ENCODE data around the gene UBA7.

UBA7 gene, protein sequence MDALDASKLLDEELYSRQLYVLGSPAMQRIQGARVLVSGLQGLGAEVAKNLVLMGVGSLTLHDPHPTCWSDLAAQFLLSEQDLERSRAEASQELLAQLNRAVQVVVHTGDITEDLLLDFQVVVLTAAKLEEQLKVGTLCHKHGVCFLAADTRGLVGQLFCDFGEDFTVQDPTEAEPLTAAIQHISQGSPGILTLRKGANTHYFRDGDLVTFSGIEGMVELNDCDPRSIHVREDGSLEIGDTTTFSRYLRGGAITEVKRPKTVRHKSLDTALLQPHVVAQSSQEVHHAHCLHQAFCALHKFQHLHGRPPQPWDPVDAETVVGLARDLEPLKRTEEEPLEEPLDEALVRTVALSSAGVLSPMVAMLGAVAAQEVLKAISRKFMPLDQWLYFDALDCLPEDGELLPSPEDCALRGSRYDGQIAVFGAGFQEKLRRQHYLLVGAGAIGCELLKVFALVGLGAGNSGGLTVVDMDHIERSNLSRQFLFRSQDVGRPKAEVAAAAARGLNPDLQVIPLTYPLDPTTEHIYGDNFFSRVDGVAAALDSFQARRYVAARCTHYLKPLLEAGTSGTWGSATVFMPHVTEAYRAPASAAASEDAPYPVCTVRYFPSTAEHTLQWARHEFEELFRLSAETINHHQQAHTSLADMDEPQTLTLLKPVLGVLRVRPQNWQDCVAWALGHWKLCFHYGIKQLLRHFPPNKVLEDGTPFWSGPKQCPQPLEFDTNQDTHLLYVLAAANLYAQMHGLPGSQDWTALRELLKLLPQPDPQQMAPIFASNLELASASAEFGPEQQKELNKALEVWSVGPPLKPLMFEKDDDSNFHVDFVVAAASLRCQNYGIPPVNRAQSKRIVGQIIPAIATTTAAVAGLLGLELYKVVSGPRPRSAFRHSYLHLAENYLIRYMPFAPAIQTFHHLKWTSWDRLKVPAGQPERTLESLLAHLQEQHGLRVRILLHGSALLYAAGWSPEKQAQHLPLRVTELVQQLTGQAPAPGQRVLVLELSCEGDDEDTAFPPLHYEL

DNA sequence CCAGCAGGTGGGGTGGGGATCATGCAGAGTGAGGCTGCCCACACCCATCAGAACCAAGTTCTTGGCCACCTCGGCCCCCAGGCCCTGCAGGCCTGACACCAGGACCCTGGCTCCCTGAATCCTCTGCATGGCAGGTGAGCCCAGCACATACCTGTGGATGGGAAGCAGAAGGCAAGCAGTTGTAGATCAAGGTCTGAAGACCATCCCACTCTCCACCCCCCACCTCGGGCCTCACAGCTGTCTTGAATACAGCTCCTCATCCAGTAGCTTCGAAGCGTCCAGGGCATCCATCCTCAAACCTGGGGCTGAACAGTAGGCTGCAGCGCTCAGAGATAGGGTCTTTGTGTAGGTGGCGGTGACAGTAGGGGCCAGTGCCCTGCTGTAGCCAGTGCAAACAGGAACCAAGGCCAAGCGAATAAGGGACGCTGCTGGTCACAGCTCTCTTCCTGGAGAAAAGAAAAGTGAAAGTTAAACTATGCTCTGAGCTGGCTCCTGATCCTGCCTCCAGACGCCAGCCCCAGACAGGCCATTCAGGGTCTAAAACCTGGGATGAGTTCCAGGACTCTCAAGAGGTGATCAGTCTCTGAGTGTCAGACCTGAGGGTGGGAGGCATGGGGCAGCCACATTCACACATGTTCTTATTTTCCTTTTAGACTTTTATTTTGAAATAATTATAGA is at the start of gene UBA7:
UBA7 (minus strand) TSS at position 457 of the 678 bp plus-strand sequence; CDS start at position 291, 166 bp downstream.
- H3K36me3 ChIP-seq: peaks cover 39% of the 10 kb centered on the region
- TF ChIP-seq, protein P1, sequence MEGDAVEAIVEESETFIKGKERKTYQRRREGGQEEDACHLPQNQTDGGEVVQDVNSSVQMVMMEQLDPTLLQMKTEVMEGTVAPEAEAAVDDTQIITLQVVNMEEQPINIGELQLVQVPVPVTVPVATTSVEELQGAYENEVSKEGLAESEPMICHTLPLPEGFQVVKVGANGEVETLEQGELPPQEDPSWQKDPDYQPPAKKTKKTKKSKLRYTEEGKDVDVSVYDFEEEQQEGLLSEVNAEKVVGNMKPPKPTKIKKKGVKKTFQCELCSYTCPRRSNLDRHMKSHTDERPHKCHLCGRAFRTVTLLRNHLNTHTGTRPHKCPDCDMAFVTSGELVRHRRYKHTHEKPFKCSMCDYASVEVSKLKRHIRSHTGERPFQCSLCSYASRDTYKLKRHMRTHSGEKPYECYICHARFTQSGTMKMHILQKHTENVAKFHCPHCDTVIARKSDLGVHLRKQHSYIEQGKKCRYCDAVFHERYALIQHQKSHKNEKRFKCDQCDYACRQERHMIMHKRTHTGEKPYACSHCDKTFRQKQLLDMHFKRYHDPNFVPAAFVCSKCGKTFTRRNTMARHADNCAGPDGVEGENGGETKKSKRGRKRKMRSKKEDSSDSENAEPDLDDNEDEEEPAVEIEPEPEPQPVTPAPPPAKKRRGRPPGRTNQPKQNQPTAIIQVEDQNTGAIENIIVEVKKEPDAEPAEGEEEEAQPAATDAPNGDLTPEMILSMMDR (IDR thresholded peaks at IDR 0.05): no peak
- H3K4me1 ChIP-seq (ENCODE audit: control insufficient read depth in 1 of 2, insufficient read depth in 1 of 2, low read depth in 1 of 2, low read length in 1 of 2): peaks cover 23 to 24% of the 10 kb centered on the region in 2 experiments
- H3K27ac ChIP-seq: peak within 1 kb of the TSS; percentile 88
- no peaks in the 10 kb centered on the region for H3K9me3 ChIP-seq
- peak within 1 kb of the TSS; percentile 61 to 70 for H3K4me3 ChIP-seq (ENCODE audit: low read depth in 1 of 2, low read length in 1 of 2)
- no peaks in the 10 kb centered on the region for H3K27me3 ChIP-seq

DNA sequence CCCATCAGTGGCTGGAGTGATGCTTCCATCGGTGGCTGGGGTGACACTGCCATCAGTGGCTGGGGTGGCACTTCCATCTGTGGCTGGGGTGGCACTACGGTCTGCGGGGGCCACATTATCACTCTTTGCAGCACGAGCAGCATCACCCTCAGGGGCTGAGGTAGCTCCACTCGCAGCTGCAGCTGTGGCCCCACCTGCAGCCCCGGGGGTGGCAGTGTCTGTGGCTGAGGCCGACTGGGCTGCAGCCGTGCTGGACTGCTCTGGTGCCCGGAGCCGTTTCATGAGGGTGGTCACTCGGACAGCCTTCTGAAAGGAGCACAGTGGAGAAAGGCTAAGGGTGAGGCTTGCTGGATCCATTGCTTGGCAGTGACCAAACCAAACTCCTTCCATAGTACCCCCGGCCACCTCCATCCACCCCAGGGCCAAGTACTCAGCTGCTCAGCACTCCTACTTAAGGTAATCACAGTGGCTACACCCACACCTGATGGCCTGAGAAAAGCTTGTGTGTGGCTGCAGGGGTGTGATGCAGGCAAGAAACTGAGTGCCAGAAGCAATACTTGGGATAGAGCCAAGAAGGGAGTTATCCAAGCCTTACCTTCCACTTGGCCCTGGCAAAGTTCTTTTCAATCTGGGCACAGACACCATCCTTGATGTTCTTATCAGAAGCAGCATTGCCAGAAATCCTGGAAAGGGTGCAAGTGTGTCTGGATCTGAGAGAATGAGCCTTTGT is 46.0 kb upstream of the UBA7 start:
- Histone ChIP-seq H3K9me3 (no peaks in the 10 kb centered on the region), H3K27ac (no peak overlapping the region), H3K36me3 (no peaks in the 10 kb centered on the region), H3K4me1 (ENCODE audit: control insufficient read depth in 1 of 2, insufficient read depth in 1 of 2, low read depth in 1 of 2, low read length in 1 of 2) (peaks cover 12 to 14% of the 10 kb centered on the region in 2 experiments), H3K27me3 (peaks cover 21% of the 10 kb centered on the region), H3K4me3 (ENCODE audit: low read depth in 1 of 2, low read length in 1 of 2) (no peak overlapping the region)
- TF ChIP-seq, protein P1 (IDR thresholded peaks at IDR 0.05): no peak

DNA sequence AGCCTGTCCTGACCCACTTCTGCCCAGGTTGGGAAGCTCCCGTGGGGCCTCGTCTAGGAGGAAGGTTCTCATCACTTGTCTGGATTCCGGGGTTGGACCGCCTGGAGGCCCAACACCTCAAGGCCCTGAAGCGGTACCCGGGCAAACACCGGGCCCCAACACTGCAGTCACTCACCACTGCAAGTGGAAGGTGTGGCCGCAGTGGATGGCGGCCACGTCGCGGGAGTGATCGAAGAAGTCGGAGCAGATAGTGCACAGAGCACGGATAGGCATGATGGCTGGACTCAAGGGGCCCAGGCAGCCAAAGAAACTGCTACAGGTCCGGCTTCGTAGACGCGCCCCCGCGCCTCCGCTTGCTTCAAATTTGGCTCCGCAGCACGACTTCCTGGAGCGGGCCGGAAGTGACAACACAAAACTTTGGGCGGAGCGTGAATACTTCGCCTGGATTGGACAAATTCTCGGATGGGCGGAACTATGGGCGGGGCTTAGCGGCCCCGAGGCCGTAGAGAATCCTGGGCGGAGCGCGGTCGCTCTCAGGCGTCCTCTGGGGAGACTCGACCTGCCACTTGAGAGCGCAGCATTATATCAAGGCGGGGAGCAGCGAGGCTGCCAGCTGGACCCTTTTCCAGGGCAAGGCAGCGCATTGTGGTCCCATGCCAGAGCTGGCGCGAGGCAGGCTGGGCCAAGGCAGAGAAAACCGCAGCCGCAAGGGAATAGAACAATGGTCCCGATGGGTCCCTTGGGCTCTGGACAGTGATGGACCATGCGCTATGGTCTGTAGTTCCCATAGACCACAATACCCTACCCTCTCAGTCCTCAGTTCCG is 42.6 kb upstream of the UBA7 start, which contains the start of gene TRAIP:
TRAIP (minus strand) TSS at position 384 of the 825 bp plus-strand sequence; CDS start at position 273, 111 bp downstream.
- Histone ChIP-seq H3K27me3 (no peaks in the 10 kb centered on the region), H3K9me3 (no peaks in the 10 kb centered on the region), H3K36me3 (no peaks in the 10 kb centered on the region), H3K4me3 (ENCODE audit: low read depth in 1 of 2, low read length in 1 of 2) (peak within 1 kb of the TSS; percentile 80 to 85), H3K4me1 (ENCODE audit: control insufficient read depth in 1 of 2, insufficient read depth in 1 of 2, low read depth in 1 of 2, low read length in 1 of 2) (peaks cover 12 to 14% of the 10 kb centered on the region in 2 experiments), H3K27ac (peak within 1 kb of the TSS; percentile 60)
- TF ChIP-seq, protein P1 (IDR thresholded peaks at IDR 0.05): peak; percentile 28

DNA sequence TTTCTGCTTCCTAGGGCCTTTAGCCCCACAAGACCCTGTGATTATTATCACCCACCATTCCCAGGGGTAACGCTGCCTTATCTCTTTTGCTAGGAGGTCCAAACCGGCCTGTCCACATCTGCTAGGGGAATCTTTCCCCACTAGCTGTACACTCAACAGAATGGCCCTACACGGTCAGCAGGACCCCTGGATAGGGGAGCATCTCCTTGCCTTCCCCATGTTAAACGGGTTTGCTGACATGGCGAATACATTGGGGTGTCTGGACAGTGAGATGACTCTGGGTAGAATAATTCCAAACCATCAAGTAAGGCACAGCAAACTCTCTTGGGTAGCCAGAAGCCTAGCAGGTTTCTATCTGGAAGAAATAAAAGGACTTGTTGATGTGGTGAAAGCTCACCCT is 41.9 kb upstream of the UBA7 start:
- Histone ChIP-seq H3K4me1 (ENCODE audit: control insufficient read depth in 1 of 2, insufficient read depth in 1 of 2, low read depth in 1 of 2, low read length in 1 of 2) (peaks cover 12 to 14% of the 10 kb centered on the region in 2 experiments), H3K36me3 (no peaks in the 10 kb centered on the region), H3K27me3 (no peaks in the 10 kb centered on the region), H3K4me3 (ENCODE audit: low read depth in 1 of 2, low read length in 1 of 2) (peak overlapping the region; percentile 80 to 85), H3K9me3 (no peaks in the 10 kb centered on the region), H3K27ac (no peak overlapping the region)
- TF ChIP-seq, protein P1 (IDR thresholded peaks at IDR 0.05): no peak
